IMR-90 (cell line): ENCODE data around the gene RPTOR.

Source experiments
- CTCF ChIP-seq: conservative IDR thresholded peaks from 2 replicates; pipeline ENCODE4 v1.5.1; 2012; ENCODE audit warnings: mild to moderate bottlenecking, low read depth, low read length, improper control_type of control experiment
- FOS ChIP-seq: fragments of 150-350 bp; IDR thresholded peaks from 2 replicates; pipeline ENCODE4 v1.6.1; 2016; ENCODE audit warnings: low read depth, low read length
- MAZ ChIP-seq: IDR thresholded peaks from 2 replicates; pipeline ENCODE4 v1.6.1; 2012; ENCODE audit warnings: low read depth, mild to moderate bottlenecking, low read length, improper control_type of control experiment, moderate library complexity, borderline replicate concordance

- TF ChIP-seq CTCF (no peak), FOS (no peak), MAZ (no peak)
These were observed 238.1 kb downstream of the RPTOR start for GRCh38 chr17:80782536-80783427.
